DND-41 (cell line): Measurements from ENCODE around the gene MT3.

Experiments used
- ATAC-seq: fragments of 200-7000 bp; cut with Tn5 transposase; 3 replicates; pipeline ENCODE4 v1.9.1; 2021; ENCODE audit warnings: low read depth; ENCODE audit not compliant: insufficient read depth
- DNase-seq: peaks from one replicate; pipeline ENCODE4 v3.0.0-alpha.2; 2020
- H2AFZ ChIP-seq: 2 replicates; pipeline ENCODE4 v1.6.0; 2012; ENCODE audit warnings: low read depth, low read length
- H3K27ac ChIP-seq: 2 replicates; pipeline ENCODE4 v1.5.1; 2012; ENCODE audit warnings: low read length, inconsistent platforms
- H3K27me3 ChIP-seq: fragments of 200-600 bp; sonication (generic); 2 replicates; pipeline ENCODE4 v1.6.0; 2012; ENCODE audit warnings: low read length, mild to moderate bottlenecking, inconsistent platforms; ENCODE audit not compliant: insufficient read depth, poor library complexity
- H3K36me3 ChIP-seq: 2 replicates; pipeline ENCODE4 v1.5.1; 2012; ENCODE audit warnings: low read length, inconsistent platforms; ENCODE audit not compliant: insufficient read depth
- H3K4me1 ChIP-seq: 2 replicates; pipeline ENCODE4 v1.5.1; 2012; ENCODE audit warnings: mild to moderate bottlenecking, low read length; ENCODE audit not compliant: insufficient read depth
- H3K4me2 ChIP-seq: 2 replicates; pipeline ENCODE4 v1.6.0; 2012; ENCODE audit warnings: mild to moderate bottlenecking, moderate library complexity, low read length, inconsistent platforms; ENCODE audit not compliant: insufficient read depth
- H3K4me3 ChIP-seq, 2 experiments: fragments of 200-600 bp in 1 of 2; shearing (Covaris generic) in 1 of 2; 2 replicates each; pipeline ENCODE4 v1.5.1; 2012 to 2016; ENCODE audit warnings: inconsistent platforms in 2 of 2, low read length in 2 of 2, mild to moderate bottlenecking in 2 of 2, low read depth in 1 of 2, moderate library complexity in 1 of 2
- H3K79me2 ChIP-seq: 2 replicates; pipeline ENCODE4 v1.6.0; 2012; ENCODE audit warnings: low read length, inconsistent platforms; ENCODE audit not compliant: insufficient read depth
- H3K9ac ChIP-seq: 2 replicates; pipeline ENCODE4 v1.6.0; 2012; ENCODE audit warnings: low read depth, mild to moderate bottlenecking, inconsistent platforms, low read length, moderate library complexity
- H3K9me3 ChIP-seq: 2 replicates; pipeline ENCODE4 v1.5.1; 2012; ENCODE audit warnings: low read length, moderate library complexity, mild to moderate bottlenecking, inconsistent platforms; ENCODE audit not compliant: insufficient read depth, severe bottlenecking
- H4K20me1 ChIP-seq: 2 replicates; pipeline ENCODE4 v1.6.0; 2012; ENCODE audit warnings: low read length; ENCODE audit not compliant: insufficient read depth
- EZH2 ChIP-seq: IDR thresholded peaks from 3 replicates; pipeline ENCODE4 v1.6.1; 2012; ENCODE audit warnings: borderline replicate concordance, low read depth, mild to moderate bottlenecking, moderate library complexity, low read length, inconsistent platforms; ENCODE audit not compliant: severe bottlenecking
- TF ChIP-seq, protein P1 (sequence below): IDR thresholded peaks from 2 replicates; pipeline ENCODE4 v1.5.1; 2012; ENCODE audit warnings: borderline replicate concordance, low read length, moderate library complexity, mild to moderate bottlenecking; ENCODE audit not compliant: poor library complexity, severe bottlenecking; ENCODE audit errors: extremely low read depth

The MT3 gene

DNA sequence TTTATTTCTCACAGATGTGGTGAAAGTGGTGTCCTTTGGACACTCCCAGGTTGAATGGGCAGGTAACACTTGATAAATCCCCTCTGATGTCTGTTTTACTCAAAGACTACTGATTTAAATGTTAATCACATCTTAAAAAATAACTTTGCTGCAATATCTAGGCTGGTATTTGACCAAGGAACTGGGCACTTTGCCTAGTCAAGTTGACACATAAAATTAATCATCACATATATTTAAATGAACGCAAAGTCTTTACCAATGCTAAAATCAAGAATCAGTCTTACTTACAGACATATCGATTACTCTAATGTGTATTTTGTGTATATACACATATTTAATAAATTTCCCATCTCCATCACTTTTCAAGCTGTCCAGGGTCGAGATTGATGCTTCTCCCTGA lies 26.0 kb downstream of the MT3 start:
- H3K4me3 ChIP-seq: no peak overlapping the region
- no peaks in the 10 kb centered on the region for H3K9me3 ChIP-seq
- H2AFZ ChIP-seq: no peak overlapping the region
- TF ChIP-seq, protein P1, sequence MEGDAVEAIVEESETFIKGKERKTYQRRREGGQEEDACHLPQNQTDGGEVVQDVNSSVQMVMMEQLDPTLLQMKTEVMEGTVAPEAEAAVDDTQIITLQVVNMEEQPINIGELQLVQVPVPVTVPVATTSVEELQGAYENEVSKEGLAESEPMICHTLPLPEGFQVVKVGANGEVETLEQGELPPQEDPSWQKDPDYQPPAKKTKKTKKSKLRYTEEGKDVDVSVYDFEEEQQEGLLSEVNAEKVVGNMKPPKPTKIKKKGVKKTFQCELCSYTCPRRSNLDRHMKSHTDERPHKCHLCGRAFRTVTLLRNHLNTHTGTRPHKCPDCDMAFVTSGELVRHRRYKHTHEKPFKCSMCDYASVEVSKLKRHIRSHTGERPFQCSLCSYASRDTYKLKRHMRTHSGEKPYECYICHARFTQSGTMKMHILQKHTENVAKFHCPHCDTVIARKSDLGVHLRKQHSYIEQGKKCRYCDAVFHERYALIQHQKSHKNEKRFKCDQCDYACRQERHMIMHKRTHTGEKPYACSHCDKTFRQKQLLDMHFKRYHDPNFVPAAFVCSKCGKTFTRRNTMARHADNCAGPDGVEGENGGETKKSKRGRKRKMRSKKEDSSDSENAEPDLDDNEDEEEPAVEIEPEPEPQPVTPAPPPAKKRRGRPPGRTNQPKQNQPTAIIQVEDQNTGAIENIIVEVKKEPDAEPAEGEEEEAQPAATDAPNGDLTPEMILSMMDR: no peak
- no peak for TF ChIP-seq EZH2
- H3K9ac ChIP-seq: no peak overlapping the region
- H3K4me2 ChIP-seq: no peak overlapping the region
- peaks cover 8% of the 10 kb centered on the region for H3K4me1 ChIP-seq
- H4K20me1 ChIP-seq: no peaks in the 10 kb centered on the region
- H3K79me2 ChIP-seq: no peaks in the 10 kb centered on the region
- H3K27me3 ChIP-seq: peaks cover 7% of the 10 kb centered on the region
- ATAC-seq (no peak), DNase-seq (no peak)
- no peak overlapping the region for H3K27ac ChIP-seq
- H3K36me3 ChIP-seq: no peaks in the 10 kb centered on the region

DNA sequence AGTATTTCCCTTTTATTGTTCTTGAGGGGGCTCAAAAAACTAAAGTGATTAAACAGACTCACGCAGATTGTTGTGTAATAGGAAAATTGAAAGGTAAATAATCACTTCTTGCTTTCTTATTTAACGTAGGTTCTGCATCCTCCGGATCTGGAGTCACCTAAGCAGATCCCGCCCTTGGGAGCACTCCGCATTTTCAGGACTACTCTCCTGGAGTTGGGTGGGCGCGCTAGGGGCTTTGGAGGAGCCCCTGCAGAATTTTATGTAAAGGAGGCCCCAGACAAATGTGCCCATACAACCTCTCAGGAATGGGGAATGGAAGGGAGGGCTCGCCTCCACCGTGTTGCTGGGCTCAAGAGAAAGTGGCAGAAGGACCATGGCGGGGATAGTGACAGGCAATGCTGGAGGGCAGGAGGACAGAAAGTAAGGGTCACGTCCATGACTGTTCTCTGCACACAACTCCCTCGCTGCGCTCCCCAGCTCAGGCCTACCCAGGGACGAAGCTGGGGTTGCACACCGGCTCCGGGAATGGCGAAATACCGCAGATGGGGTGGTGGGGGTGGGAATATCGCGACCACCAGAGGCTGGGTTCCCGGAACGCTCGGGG lies 27.4 kb downstream of the MT3 start:
- TF ChIP-seq EZH2: no peak
- TF ChIP-seq, protein P1: no peak
- Histone ChIP-seq H3K27ac (no peak overlapping the region), H3K79me2 (no peaks in the 10 kb centered on the region), H3K4me2 (no peak overlapping the region), H2AFZ (no peak overlapping the region), H3K36me3 (no peaks in the 10 kb centered on the region), H3K4me3 (no peak overlapping the region), H3K4me1 (no peaks in the 10 kb centered on the region), H3K9ac (no peak overlapping the region), H4K20me1 (no peaks in the 10 kb centered on the region), H3K9me3 (no peaks in the 10 kb centered on the region), H3K27me3 (peaks cover 7% of the 10 kb centered on the region)
- ATAC-seq (no peak), DNase-seq (no peak)

DNA sequence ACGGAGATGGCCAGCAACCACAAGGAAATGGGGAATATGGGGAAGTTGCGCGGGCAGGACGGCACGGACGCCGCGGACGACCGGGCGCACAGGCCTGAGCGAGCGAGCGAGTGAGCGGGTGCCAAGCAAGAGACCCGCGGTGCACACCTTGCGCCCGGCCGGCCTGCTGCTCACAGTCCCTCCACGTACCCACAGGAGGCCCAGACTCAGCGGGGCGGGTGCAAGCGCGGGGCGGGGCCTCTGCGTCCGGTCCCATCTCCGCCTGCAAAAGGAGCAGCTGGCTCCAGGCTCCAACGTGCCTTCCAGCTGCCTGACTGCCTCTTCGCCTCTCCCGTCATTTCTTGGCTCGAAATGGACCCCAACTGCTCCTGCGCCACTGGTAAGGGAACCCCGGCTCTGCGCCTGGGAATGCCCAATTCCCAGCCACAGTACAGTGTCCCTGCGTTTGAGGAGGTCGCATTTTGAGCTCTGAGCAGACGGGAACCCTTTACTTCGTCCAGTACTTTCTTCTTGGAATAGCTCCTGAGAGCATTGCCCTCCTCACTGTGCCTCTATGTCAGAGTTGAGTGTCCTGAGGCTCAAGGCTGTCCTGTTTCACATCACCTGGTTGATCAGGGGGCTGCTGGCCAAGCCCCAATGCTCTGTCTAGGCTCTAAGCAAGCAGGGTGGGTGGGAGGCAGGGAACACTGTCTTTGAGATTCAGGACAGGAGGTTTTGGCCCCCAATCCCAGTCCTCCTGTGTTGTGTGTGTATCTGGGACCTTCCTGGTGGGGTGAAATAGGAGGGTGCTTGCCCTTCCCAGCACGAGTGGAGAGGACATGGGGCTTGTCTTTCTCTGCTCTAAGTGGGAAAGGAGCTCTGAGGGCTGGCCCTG lies 28.1 kb downstream of the MT3 start:
- Histone ChIP-seq H3K9ac (no peak overlapping the region), H3K4me2 (no peak overlapping the region), H3K36me3 (no peaks in the 10 kb centered on the region), H3K4me3 (no peak overlapping the region), H3K27ac (no peak overlapping the region), H3K79me2 (no peaks in the 10 kb centered on the region), H3K4me1 (no peaks in the 10 kb centered on the region), H2AFZ (no peak overlapping the region), H4K20me1 (no peaks in the 10 kb centered on the region), H3K9me3 (no peaks in the 10 kb centered on the region), H3K27me3 (peaks cover 7% of the 10 kb centered on the region)
- ATAC-seq (no peak), DNase-seq (no peak)
- no peak for TF ChIP-seq EZH2
- TF ChIP-seq, protein P1: no peak
